ENCODE measurements around the gene IL18RAP. TPM values are rescaled to one million over a fixed set of nuclear protein-coding genes. Genes with fewer than 3 reads are reported as not detected.

IL18RAP gene
- total RNA-seq, 1 experiment from 2014 or later: not detected

DNA sequence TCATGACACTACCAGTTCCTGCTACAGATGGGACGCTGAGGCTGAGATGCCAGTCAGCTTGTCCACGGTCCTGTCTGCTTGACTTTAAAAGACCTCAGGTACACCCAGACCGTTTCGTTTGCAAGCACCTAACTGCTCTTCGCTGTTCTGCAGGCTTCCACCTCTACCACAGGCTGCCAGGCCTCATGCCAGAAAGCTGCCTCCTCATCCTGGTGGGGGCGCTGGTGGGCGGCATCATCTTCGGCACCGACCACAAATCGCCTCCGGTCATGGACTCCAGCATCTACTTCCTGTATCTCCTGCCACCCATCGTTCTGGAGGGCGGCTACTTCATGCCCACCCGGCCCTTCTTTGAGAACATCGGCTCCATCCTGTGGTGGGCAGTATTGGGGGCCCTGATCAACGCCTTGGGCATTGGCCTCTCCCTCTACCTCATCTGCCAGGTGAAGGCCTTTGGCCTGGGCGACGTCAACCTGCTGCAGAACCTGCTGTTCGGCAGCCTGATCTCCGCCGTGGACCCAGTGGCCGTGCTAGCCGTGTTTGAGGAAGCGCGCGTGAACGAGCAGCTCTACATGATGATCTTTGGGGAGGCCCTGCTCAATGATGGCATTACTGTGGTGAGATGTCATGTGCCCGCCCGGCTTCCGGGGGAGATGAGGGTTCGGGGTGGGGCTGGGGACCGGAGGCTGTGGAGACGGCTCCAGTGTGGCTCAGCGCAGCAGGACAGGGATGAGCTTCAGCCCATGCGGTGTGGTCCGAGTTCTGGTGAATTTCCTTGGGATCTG lies 55.9 kb downstream of the IL18RAP start:
- no peak for DNase-seq
- H3K36me3 ChIP-seq: no peaks in the 10 kb centered on the region
- H3K4me3 ChIP-seq: no peak overlapping the region
- H3K9me3 ChIP-seq: no peaks in the 10 kb centered on the region
- H3K27me3 ChIP-seq: peaks cover 2% of the 10 kb centered on the region; the same call in 1 of the 2 replicates

DNA sequence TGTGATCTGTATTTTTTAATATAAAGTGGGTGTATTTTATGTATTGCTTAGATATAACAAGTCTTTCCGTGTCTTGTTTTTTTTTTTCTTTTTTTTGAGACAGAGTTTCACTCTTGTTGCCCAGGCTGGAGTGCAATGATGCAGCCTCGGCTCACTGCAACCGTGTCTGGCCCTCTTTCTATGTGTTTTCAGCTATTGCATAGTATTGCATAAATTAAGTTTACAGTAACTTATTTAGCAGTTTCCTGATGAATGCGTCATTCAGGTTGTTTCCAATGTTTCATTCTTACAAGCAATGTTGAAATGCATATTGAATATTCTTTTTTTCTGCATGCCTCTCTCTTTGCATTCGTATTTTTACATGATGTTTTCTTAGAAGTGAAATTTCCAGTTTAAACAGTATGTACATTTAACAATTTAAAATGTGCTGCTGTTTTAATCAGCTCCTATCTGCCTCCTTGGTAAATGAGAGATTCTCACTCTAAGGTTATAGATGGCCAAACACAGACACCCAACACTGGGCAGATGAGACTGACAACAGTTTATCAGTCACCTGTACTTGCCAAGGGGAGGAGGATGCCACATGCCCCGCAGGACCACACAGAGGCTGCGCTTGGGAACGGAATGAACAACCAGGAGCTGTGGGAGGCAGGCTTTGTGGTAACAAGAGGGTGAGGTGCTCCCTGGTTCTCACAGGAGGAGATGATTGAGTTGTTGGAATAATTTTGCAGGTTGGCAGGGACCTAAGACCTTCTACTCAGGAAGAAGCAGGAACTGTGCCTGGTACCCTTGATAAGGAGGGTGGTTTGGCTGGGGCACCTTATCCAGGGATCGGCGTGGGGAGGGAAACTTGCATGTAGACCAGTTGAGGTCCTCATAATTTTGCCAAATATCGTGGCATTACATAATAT lies 57.6 kb downstream of the IL18RAP start:
- Histone ChIP-seq H3K4me3 (no peak overlapping the region), H3K9me3 (no peaks in the 10 kb centered on the region), H3K27me3 (no peaks in the 10 kb centered on the region), H3K36me3 (no peaks in the 10 kb centered on the region)
- DNase-seq: no peak

DNA sequence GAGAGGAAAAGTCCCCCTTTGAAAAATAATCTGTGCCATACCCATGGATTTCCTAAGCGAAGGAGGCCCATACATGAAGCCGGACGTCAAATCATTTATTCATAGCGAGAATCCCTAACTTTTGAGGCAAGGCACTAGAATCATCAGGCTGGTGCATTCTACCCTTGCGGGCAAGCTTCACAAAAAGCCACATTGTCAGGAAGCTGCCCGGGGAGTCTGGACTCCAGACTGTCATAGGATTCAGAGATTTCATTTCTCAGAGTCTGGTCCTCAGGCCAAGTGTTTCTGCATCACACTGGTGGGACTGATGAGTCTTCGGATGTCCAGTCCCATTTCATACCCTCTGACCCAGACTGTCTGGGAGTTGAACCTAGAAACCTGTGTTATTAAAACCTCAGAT lies 59.0 kb downstream of the IL18RAP start:
- Histone ChIP-seq H3K27me3 (no peaks in the 10 kb centered on the region), H3K9me3 (no peaks in the 10 kb centered on the region), H3K36me3 (no peaks in the 10 kb centered on the region), H3K4me3 (no peak overlapping the region)
- no peak for DNase-seq

DNA sequence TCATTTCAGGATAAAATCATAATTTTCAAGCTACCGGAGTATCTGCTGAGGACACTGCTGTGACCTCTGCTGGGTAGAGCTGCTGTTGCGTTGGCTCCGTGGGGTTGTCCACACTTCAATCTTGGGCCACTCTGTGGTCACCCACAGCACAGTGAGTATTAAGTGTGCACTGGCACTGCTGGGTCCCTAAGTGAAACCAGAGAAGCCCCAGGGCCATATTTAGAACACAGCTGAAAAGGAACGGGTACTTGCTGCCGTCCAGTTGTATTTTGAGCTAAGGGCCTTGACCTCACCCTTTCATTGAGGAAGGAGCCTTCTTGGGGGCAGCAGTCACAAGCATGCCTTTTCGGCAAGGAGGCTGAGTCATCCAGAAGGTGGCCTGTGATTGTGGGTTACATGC lies 60.1 kb downstream of the IL18RAP start:
- DNase-seq: no peak
- no peak overlapping the region for H3K4me3 ChIP-seq

DNA sequence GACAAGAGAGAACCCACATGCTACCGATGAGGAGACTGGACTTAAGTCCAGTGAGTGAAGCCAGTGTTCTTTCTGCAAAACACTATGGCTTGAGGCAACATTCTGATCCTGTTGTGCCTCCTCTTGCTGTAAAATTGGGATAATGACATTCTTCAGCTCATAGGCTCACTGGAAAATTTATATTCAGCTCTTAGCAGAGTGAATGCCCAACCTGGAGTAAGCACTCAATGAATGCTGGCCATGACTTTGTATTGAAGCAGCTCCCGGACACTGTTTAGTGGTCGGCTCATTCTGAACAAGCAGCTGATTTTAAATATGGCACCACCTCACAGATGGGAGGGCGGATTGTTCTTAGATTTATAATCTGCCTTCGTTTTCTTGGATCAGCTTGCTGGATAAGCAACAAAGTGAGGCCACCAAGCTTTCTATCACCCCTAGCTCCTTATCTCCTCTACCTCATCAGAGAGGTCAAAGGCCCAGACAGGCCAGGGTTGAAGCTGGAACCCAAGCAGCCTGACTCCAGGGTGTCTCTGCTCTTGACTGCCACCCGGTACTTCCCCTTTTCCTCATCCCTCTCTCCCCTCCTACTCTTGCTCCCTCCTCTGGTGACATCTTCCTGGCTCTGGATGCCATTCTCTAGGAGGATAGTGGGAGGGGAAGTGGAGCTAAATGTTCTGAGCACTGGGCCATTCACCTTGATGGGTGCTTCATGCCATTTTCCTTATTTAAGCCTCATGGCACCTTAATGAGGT lies 61.5 kb downstream of the IL18RAP start:
- Histone ChIP-seq H3K9me3 (no peaks in the 10 kb centered on the region), H3K36me3 (no peaks in the 10 kb centered on the region), H3K27me3 (no peaks in the 10 kb centered on the region), H3K4me3 (no peak overlapping the region)
- no peak for DNase-seq

More for the DNA sequence above, 60.1 kb downstream of the IL18RAP start:
- Histone ChIP-seq H3K36me3 (no peaks in the 10 kb centered on the region), H3K27me3 (no peaks in the 10 kb centered on the region), H3K9me3 (no peaks in the 10 kb centered on the region)

DNA sequence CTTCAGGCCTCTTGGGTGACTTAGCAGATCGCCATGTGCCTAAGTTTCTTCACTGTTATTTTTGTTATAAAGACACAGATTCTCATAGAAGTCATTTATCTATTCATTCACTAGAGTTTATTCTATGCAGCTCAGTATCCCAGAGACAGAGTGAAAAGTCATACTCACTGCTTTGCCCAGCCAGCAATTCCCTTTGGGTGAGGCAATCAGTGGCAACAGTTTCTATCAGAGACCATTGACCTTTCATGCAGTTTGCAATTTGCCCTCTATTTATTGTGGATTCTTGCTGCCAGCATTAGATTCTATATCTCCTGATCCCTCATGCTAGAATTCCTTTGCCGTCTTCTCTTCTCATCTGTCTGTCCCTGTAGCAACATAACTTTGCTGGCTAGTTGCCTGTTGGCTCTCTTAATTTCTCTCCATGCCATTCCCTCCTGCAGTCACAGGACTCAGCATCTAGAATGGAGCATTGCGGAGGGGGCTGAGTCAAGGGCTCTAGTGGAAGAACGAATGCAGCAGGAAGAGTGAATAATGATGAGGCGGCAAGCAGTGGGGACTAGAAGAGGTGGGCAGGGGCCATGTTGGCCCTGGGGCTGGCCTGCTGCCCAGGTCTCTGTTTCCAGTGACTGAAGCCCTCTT lies 62.3 kb downstream of the IL18RAP start:
- DNase-seq: no peak
- Histone ChIP-seq H3K36me3 (no peaks in the 10 kb centered on the region), H3K27me3 (no peaks in the 10 kb centered on the region), H3K9me3 (no peaks in the 10 kb centered on the region), H3K4me3 (no peak overlapping the region)

DNA sequence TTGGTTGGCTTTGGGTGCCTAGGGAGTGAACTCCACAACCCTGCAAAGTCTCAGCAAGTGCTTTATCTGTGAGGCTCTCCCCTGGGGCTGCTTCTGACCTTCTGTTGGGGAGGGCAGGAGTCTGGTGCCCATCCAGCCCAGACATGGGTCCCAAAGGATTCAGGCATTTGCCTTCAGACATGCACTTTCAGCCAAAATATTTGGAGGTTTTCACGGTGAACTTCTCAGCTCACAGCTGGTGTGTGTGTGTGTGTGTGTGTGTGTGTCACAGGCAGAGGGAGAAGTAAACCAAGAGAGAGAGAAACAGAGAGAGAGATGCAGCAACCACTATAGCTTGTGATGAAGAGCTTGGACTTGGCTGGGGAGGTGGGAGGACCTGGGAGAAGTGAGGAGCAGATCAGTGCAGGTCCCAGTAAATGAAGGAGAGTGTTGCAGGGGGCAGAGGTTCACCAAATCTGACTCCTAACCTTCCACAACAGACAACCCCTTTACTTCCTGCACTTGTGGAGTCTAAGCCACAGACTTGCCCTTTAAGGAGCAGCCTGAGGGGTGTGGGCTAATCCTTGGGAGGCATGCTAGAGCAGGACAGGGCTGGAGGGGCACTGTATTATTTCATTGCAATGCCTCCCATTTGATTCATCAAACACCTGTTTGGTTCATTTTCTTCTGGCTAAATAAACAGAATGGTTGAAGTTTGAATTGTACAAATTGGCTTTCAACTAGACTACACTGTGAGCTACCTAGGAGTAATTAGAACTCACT lies 64.2 kb downstream of the IL18RAP start:
- Histone ChIP-seq H3K4me3 (no peak overlapping the region), H3K36me3 (no peaks in the 10 kb centered on the region), H3K9me3 (no peaks in the 10 kb centered on the region), H3K27me3 (no peaks in the 10 kb centered on the region)
- no peak for DNase-seq

DNA sequence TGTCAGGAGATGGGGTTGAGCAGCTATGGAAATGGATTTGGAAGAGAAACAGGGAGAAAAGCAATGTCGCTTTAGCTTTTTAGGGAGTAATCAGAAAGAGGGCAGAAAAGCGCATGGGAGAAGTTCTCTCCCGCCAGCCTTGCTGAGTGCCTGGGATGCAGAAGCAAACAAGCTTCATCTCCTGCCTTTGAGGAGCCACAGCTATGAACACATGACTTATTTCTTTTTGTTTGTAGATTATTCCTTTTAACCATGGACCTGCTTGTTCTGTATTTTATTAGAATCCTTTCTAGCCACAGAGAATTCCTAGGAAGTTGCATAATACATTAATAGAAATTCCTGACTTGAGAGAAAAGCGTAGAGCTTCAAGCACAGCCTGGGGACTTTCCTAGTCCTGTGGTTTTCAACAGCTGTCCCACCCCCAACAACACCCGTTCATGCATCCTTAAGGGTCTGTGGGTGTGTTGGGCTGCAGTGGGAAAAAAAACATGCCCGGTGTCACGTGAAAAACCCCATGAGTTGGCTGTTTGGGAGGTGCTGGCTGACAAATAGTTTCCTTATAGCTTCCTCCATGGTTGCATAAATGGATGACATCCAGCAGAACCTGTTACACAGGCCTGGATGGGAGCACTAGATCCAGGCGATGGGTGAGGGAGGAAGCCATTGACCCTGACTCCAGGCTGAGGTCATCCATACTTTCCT lies 65.0 kb downstream of the IL18RAP start:
- DNase-seq: peak; percentile 19
- Histone ChIP-seq H3K9me3 (no peaks in the 10 kb centered on the region), H3K4me3 (no peak overlapping the region), H3K27me3 (no peaks in the 10 kb centered on the region), H3K36me3 (no peaks in the 10 kb centered on the region)

DNA sequence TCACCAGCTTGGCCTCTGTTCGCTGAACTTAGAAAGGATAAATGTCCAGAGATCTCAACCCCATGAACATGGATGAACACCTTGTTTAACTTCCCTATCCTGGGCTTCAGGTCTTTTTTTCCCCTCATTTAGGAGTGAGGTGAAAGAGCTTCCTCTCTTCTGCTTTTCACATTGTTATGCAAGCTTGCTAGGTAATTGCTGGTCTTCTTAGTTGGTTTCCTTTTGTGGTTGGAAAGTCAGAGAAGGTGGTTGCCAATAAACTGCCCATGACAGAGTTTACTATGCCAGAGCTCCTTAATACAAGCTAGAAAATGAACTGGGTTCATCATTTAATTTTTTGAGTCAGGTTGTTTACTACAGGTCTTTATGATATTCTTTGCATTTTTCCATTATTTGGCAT lies 66.7 kb downstream of the IL18RAP start:
- no peak for DNase-seq
- Histone ChIP-seq H3K4me3 (no peak overlapping the region), H3K9me3 (peaks cover 2% of the 10 kb centered on the region; the same call in 1 of the 2 replicates), H3K27me3 (no peaks in the 10 kb centered on the region), H3K36me3 (no peaks in the 10 kb centered on the region)

DNA sequence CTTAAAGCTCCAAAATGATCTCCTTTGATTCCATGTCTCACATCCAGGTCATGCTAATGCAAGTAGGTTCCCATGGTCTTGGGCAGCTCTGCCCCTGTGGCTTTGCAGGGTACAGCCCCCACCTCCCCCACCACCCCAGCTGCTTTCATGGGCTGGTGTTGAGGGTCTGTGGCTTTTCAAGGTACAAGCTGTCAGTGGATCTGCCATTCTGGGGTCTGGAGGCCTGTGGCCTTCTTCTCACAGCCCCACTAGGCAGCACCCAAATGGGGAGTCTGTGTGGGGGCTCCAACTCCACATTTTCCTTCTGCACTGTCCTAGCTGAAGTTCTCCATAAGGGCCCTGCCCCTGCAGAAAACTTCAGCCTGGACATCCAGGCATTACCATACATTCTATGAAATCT lies 69.0 kb downstream of the IL18RAP start:
- H3K4me3 ChIP-seq: no peak overlapping the region

DNA sequence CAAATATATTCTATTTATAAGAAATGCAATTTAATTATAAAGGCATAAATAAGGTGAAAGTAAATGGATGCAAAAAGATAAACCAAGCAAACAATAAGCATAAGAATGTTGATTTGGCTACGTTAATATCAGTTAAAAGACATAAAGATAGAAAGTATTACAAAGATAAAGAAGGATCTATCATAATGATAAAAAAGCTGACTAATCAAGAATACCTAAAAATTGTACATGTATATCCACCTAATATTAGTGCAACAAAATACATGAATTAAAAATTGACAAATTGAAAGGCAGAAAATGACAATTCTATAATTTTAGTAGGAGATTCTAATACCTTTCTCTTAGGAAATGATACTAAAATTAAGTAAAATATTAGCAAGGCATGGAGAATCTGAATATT lies 71.6 kb downstream of the IL18RAP start:
- Histone ChIP-seq H3K4me3 (no peak overlapping the region), H3K27me3 (no peaks in the 10 kb centered on the region), H3K9me3 (peaks cover 2% of the 10 kb centered on the region; the same call in 1 of the 2 replicates), H3K36me3 (no peaks in the 10 kb centered on the region)
- no peak for DNase-seq

More for the DNA sequence above, 69.0 kb downstream of the IL18RAP start:
- DNase-seq: no peak
- H3K27me3 ChIP-seq: no peaks in the 10 kb centered on the region
- no peaks in the 10 kb centered on the region for H3K36me3 ChIP-seq
- H3K9me3 ChIP-seq: peaks cover 2% of the 10 kb centered on the region; the same call in 1 of the 2 replicates

DNA sequence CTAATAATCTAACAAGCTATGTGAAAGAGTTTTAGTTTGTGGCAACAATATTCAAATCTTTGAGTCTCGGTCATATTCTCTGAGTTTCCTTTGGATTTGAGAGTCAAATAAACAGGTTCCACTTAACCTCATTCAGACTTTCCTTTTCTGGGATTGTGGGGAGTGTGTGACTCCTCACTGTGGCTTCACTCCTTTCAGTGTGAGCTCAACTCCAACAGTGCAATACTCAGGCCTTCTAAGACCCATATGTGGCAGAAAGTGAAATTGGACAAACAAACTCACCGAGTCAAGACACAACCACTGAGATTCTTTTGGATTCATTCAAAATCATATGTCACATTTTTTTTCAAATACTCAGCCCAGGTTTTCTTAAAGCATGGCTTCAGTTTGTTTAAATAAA lies 75.5 kb downstream of the IL18RAP start:
- H3K4me3 ChIP-seq: no peak overlapping the region
- peaks cover 2% of the 10 kb centered on the region; the same call in 1 of the 2 replicates for H3K9me3 ChIP-seq
- no peaks in the 10 kb centered on the region for H3K36me3 ChIP-seq
- H3K27me3 ChIP-seq: no peaks in the 10 kb centered on the region
- no peak for DNase-seq

DNA sequence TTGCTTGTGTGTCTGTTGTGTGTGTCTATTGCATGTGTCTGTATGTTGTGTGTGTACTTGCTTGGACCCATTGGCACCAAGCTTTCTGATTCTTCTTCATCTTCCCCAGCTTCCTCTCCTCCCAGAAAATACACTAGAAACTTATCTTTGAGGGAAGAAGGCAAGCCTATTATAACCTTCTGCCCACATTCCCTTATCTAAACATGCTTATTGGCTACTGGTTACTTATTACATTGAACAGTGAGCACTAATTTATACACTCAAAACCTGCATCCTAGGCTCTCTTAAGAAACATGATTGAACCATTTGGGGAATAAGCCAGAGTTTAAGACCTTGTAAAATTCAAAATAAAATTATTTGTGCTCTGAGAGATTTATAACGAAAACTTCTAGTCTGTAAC lies 76.6 kb downstream of the IL18RAP start:
- Histone ChIP-seq H3K4me3 (no peak overlapping the region), H3K36me3 (no peaks in the 10 kb centered on the region), H3K9me3 (no peaks in the 10 kb centered on the region), H3K27me3 (no peaks in the 10 kb centered on the region)
- no peak for DNase-seq
